Spleen (tissue), 11 donors: ENCODE data around the gene TARBP1. TPM values are rescaled to one million over a fixed set of nuclear protein-coding genes. Genes with fewer than 3 reads are reported as not detected.

Experiments used
- DNase-seq: peaks from one replicate; pipeline ENCODE4 v3.0.0-alpha.2; 2020
- H3K27ac ChIP-seq, 8 donors: fragments of 200-600 bp; sonication (generic) in 7 of 8; 1 replicate in 4 of 8; 2 replicates in 4 of 8; pipeline versions ENCODE4 v1.5.0 to v1.8.0; 2016 to 2021; ENCODE audit warnings: inconsistent platforms in 4 of 8, mild to moderate bottlenecking in 4 of 8, moderate library complexity in 1 of 8
- H3K27me3 ChIP-seq, 7 donors: fragments of 200-600 bp; sonication (generic) in 6 of 7; replicated peaks in 1 of 7; 1 replicate in 4 of 7; 2 replicates in 3 of 7; pipeline versions ENCODE4 v1.5.0 to v1.8.0; 2016 to 2021; ENCODE audit warnings: inconsistent platforms in 3 of 7, mild to moderate bottlenecking in 1 of 7
- H3K36me3 ChIP-seq, 6 donors: fragments of 200-600 bp; sonication (generic) in 5 of 6; 1 replicate in 4 of 6; 2 replicates in 2 of 6; pipeline versions ENCODE4 v1.5.0 to v1.8.0; 2016 to 2021; ENCODE audit warnings: inconsistent platforms in 2 of 6
- H3K4me1 ChIP-seq, 6 donors: fragments of 200-600 bp; sonication (generic) in 5 of 6; 1 replicate in 3 of 6; 2 replicates in 3 of 6; pipeline versions ENCODE4 v1.5.0 to v1.8.0; 2016 to 2021; ENCODE audit warnings: inconsistent platforms in 3 of 6
- H3K4me3 ChIP-seq, 8 donors: fragments of 200-600 bp; sonication (generic) in 7 of 8; 1 replicate in 4 of 8; 2 replicates in 4 of 8; pipeline versions ENCODE4 v1.5.0 to v1.8.0; 2016 to 2021; ENCODE audit warnings: inconsistent platforms in 4 of 8, mild to moderate bottlenecking in 4 of 8, moderate library complexity in 2 of 8
- H3K9me3 ChIP-seq, 8 donors: fragments of 200-600 bp; sonication (generic) in 7 of 8; 1 replicate in 4 of 8; 2 replicates in 4 of 8; pipeline versions ENCODE4 v1.5.0 to v1.8.0; 2016 to 2021; ENCODE audit warnings: inconsistent platforms in 4 of 8
- POLR2A ChIP-seq, 3 donors: fragments of 450-650 bp; IDR thresholded peaks; one replicate each; pipeline ENCODE4 v1.5.1; 2017; ENCODE audit warnings: antibody characterized with exemption in 3 of 3, mild to moderate bottlenecking in 1 of 3
- POLR2AphosphoS5 ChIP-seq, 3 donors: sonication (generic); formaldehyde crosslinking; IDR thresholded peaks; one replicate each; pipeline ENCODE4 v1.5.1; 2017; ENCODE audit warnings: antibody characterized with exemption in 3 of 3
- WGBS, 5 donors: extraction: QIAGEN DNeasy Blood & Tissue Kit in 3 of 5; methylation state at CpG; one replicate each; pipeline versions ENCODE4 v1.1.5 to v1.1.7; 2013 to 2018; 5-methylcytosine and 5-hydroxymethylcytosine counted together
- intact Hi-C: fragments of 100-400 bp; cut with DNase I; formaldehyde crosslinking; loops from one replicate; pipeline ENCODE4 v1.15.0; 2023; ENCODE audit warnings: low total_unique reads
- polyA plus RNA-seq, 3 donors: library from polyadenylated mRNA; stranded (reverse); fragments of 200-250 nt; gene quantifications; one replicate each; pipeline ENCODE4 v1.2.1, GENCODE V29; 2013
- total RNA-seq, 7 donors: library from RNA; depleted of rRNA in 3 of 7; stranded (reverse); fragments of >200 nt in 3 of 7; fragmentation: NEBNext Ultra II Directional in 4 of 7; extraction: Animal tissue kit (Norgen Biotek cat#: 25700) in 4 of 7; gene quantifications; one replicate each; pipeline versions ENCODE4 v1.1.0 to v1.2.1, GENCODE V29; 2016 to 2021
- TF ChIP-seq, protein P1 (sequence below), 11 experiments: fragments of 200-600 bp in 7 of 11; fragments of 450-650 bp in 4 of 11; sonication (generic) in 4 of 11; IDR thresholded peaks in 8 of 11; conservative IDR thresholded peaks in 3 of 11; 1 replicate in 7 of 11; 2 replicates in 4 of 11; pipeline versions ENCODE4 v1.4.0 to v1.8.0; 2016 to 2021; ENCODE audit warnings: antibody characterized with exemption in 11 of 11, inconsistent platforms in 4 of 11, mild to moderate bottlenecking in 1 of 11
- donor health status: healthy with polysubstance abuse.
- donor health status: DM: no; HTN: no; CAD: no; lungs with moderate emphysema.
- donor health status: DM: no; HTN: no; CAD: no.
- donor health status: Bipolar disorder and iron deficiency.
- donor health status: healthy.
- donor health status: DM: no; HTN: no; CAD: no.
- donor health status: DM: yes; HTN: yes; CAD: no.

Gene TARBP1
- total and polyA plus RNA-seq, 10 donors, result 27.1 to 99.7 (median 40.3) TPM

DNA sequence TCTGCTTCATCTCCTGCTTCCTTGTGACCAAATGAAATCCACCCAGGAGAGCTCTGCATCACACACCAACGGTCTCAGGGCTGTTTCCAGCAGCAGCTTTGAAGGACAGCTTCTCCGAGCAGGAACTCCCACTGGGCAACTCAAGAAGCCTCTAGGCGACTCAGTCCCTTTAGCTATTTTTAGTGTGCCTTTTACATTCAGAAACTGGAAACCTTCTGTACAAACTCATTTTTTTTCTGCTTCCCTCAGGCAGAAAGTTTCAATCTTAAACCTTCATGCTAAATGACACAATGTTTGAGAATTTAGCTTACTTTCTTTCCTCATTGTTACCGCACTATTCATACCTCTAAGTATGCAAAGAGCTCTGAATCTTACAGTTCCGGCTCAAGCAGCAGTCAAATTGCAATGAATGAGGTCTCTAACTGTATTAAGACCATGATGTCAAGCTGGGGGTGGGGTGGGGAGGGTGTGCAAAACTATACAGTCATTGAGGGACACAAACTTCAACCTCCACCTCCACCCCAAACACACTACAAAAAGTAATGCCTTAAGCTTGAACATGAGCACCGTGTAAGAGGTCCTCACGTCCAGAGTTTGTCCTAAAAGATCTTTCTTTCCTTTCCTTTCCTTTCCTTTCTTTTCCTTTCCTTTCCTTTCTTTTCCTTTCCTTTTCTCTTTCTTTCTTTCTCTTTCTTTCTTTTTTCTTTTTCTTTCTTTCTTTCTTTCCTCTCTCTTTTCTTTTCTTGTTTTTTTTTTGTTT is 16.4 kb upstream of the TARBP1 start:
- no peaks in the 10 kb centered on the region for H3K9me3 ChIP-seq
- H3K27ac ChIP-seq, result no peak overlapping the region
- H3K27me3 ChIP-seq, result no peaks in the 10 kb centered on the region
- no peaks in the 10 kb centered on the region for H3K36me3 ChIP-seq
- DNase-seq, result no peak
- 42 to 67% (median 53%) methylated on average over 7 of the region's 7 CpGs for WGBS, 5 donors
- H3K4me3 ChIP-seq, result no peak overlapping the region
- peaks cover 6 to 27% (median 23%) of the 10 kb centered on the region in 6 donors for H3K4me1 ChIP-seq
- intact Hi-C loops, result loop anchor here (5.0 kb wide), 1 partner anchor 102 kb away; no protein-coding TSS in a partner anchor
- TF ChIP-seq POLR2A (IDR thresholded peaks at IDR 0.05) (no peak), POLR2AphosphoS5 (IDR thresholded peaks at IDR 0.05) (no peak)
- TF ChIP-seq, protein P1, sequence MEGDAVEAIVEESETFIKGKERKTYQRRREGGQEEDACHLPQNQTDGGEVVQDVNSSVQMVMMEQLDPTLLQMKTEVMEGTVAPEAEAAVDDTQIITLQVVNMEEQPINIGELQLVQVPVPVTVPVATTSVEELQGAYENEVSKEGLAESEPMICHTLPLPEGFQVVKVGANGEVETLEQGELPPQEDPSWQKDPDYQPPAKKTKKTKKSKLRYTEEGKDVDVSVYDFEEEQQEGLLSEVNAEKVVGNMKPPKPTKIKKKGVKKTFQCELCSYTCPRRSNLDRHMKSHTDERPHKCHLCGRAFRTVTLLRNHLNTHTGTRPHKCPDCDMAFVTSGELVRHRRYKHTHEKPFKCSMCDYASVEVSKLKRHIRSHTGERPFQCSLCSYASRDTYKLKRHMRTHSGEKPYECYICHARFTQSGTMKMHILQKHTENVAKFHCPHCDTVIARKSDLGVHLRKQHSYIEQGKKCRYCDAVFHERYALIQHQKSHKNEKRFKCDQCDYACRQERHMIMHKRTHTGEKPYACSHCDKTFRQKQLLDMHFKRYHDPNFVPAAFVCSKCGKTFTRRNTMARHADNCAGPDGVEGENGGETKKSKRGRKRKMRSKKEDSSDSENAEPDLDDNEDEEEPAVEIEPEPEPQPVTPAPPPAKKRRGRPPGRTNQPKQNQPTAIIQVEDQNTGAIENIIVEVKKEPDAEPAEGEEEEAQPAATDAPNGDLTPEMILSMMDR (IDR thresholded peaks at IDR 0.05 in 8 of 11, conservative IDR thresholded peaks at IDR 0.05 in 3 of 11), result no peak

DNA sequence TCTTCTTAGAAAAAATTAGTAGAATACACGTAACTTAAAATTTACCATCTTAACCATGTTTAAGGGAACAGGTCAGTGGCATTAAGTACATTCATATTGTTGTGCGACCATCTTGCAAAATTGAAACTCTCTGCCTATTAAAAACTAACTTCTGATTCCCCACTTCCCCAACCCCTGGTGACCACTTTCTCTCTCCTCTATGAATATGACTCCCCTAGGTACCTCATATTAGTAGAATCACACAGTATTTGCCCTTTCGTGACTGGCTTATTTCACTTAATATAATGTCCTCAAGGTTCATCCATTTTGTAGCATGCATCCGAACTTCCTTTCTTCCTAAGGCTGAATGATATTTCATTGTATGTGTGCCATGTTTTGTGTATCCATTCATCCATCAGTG is 15.1 kb upstream of the TARBP1 start:
- 82 to 92% (median 87%) methylated on average over 4 of the region's 4 CpGs for WGBS, 5 donors
- Histone ChIP-seq H3K27ac (no peak overlapping the region), H3K4me1 (peaks cover 1 to 21% (median 13%) of the 10 kb centered on the region in 6 donors), H3K27me3 (no peaks in the 10 kb centered on the region), H3K9me3 (no peaks in the 10 kb centered on the region), H3K36me3 (no peaks in the 10 kb centered on the region), H3K4me3 (no peak overlapping the region)
- DNase-seq, result no peak
- intact Hi-C loops, result no loop called here
- TF ChIP-seq POLR2A (IDR thresholded peaks at IDR 0.05) (no peak), POLR2AphosphoS5 (IDR thresholded peaks at IDR 0.05) (no peak)
- TF ChIP-seq, protein P1 (IDR thresholded peaks at IDR 0.05 in 8 of 11, conservative IDR thresholded peaks at IDR 0.05 in 3 of 11), result no peak

DNA sequence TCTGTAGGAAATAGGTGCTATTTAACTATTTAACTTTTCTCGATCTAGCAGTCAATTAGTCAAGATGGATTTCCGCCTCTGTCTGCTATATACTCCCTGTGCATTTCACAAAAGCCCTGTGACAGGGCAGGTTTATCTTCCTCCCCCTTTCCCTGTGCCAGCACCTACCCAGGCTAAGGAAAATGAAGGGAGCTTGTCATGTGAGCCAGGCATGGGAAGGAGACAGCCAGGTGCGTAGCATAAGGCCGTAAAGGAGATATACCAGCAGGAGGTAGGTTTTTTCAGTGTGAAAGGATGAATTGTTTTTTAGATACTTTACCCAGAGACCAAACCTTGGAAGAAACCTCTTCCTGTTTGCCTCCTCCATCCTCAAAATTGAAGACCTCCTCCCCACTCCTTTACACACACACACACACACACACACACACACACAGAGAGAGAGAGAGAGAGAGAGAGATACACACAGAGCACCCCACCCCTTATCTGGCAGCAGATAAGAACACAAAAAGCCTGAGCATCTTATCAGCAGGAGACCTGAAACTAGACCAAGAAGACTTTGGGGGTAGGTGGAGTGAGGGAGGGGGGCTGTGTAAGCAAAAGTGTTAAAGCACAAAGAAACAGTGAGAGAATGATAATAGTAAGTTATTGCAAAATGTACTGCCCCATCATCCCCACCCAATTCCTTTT is 12.0 kb upstream of the TARBP1 start:
- intact Hi-C loops, result no loop called here
- Histone ChIP-seq H3K36me3 (no peaks in the 10 kb centered on the region), H3K4me1 (peaks cover 5 to 37% (median 28%) of the 10 kb centered on the region in 6 donors), H3K4me3 (no peak overlapping the region), H3K9me3 (no peaks in the 10 kb centered on the region), H3K27me3 (no peaks in the 10 kb centered on the region), H3K27ac (no peak overlapping the region)
- TF ChIP-seq POLR2AphosphoS5 (IDR thresholded peaks at IDR 0.05) (no peak), POLR2A (IDR thresholded peaks at IDR 0.05) (no peak)
- TF ChIP-seq, protein P1 (IDR thresholded peaks at IDR 0.05 in 8 of 11, conservative IDR thresholded peaks at IDR 0.05 in 3 of 11), result no peak
- no peak for DNase-seq
- 72 to 93% (median 86%) methylated on average over 4 of the region's 4 CpGs for WGBS, 5 donors

DNA sequence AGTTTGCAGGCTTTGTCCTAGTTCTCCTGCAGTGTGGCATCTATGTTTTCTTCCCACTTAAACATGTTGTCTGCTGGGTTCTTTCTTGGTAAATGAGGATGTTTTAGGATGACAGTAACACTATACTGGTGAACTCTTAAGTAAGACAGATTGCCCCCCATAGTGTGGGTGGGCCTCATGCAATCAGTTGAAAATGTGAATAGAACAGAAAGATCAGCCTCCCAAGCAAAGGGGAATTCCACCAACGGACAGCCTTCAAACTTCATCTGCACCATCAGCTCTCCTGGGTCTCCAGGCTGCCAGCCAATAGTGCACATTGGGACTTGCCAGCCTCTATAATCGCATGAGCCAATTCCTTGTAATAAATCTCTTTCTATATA is 10.7 kb upstream of the TARBP1 start:
- Histone ChIP-seq H3K27ac (no peak overlapping the region), H3K36me3 (no peaks in the 10 kb centered on the region), H3K4me3 (no peak overlapping the region), H3K27me3 (no peaks in the 10 kb centered on the region), H3K9me3 (no peaks in the 10 kb centered on the region), H3K4me1 (peaks cover 5 to 32% (median 26%) of the 10 kb centered on the region in 6 donors)
- intact Hi-C loops, result no loop called here
- TF ChIP-seq POLR2A (IDR thresholded peaks at IDR 0.05), result no peak
- TF ChIP-seq POLR2AphosphoS5 (IDR thresholded peaks at IDR 0.05), result no peak
- TF ChIP-seq, protein P1 (IDR thresholded peaks at IDR 0.05 in 8 of 11, conservative IDR thresholded peaks at IDR 0.05 in 3 of 11), result no peak
- 45 to 78% (median 69%) methylated on average over 2 of the region's 2 CpGs for WGBS, 5 donors
- DNase-seq, result no peak
